SH-SY5Y (cell line): ENCODE measurements around the gene PLA2G2F.

Experiments used
- GATA2 ChIP-seq: IDR thresholded peaks from 2 replicates; pipeline ENCODE4 v1.6.1; 2011; ENCODE audit warnings: mild to moderate bottlenecking, low read depth, low read length
- GATA3 ChIP-seq: IDR thresholded peaks from 2 replicates; pipeline ENCODE4 v1.6.1; 2011; ENCODE audit warnings: low read depth, mild to moderate bottlenecking, low read length, moderate library complexity

- TF ChIP-seq GATA3 (no peak), GATA2 (no peak)
Measured at GRCh38 chr1:20151906-20152598, 12.9 kb downstream of the PLA2G2F start.
